HL-60 (cell line): ENCODE measurements around the gene AIF1L.

Experiments used
- DNase-seq, 2 experiments: peaks; one replicate each; pipeline ENCODE4 v3.0.0-alpha.2; 2010 to 2020; ENCODE audit warnings: low read depth in 1 of 2, low spot score in 1 of 2
- H3K27ac ChIP-seq: fragments of 250-450 bp; sonication (Bioruptor Pico); replicated peaks from 2 replicates; pipeline ENCODE4 v1.5.1; 2020; ENCODE audit warnings: mild to moderate bottlenecking, moderate library complexity
- H3K27me3 ChIP-seq: fragments of 250-450 bp; sonication (Bioruptor Pico); 2 replicates; pipeline ENCODE4 v1.5.1; 2021; ENCODE audit warnings: mild to moderate bottlenecking, moderate library complexity; ENCODE audit not compliant: insufficient read depth, poor library complexity, severe bottlenecking
- H3K4me3 ChIP-seq: replicated peaks from 2 replicates; pipeline ENCODE4 v1.5.1; 2011; ENCODE audit warnings: mild to moderate bottlenecking, control low read depth, low read length; ENCODE audit not compliant: insufficient read depth
- GABPA ChIP-seq: IDR thresholded peaks from 2 replicates; pipeline ENCODE4 v1.6.1; 2012; ENCODE audit warnings: low read depth
- POLR2AphosphoS5 ChIP-seq: IDR thresholded peaks from 2 replicates; pipeline ENCODE4 v1.6.1; 2012; ENCODE audit warnings: low read depth
- SPI1 ChIP-seq: IDR thresholded peaks from 2 replicates; pipeline ENCODE4 v1.6.1; 2012; ENCODE audit warnings: low read depth, mild to moderate bottlenecking, borderline replicate concordance
- TF ChIP-seq, protein P1 (sequence below): IDR thresholded peaks from 2 replicates; pipeline ENCODE4 v1.6.1; 2012; ENCODE audit warnings: low read depth; ENCODE audit not compliant: insufficient replicate concordance
- TF ChIP-seq, protein P2 (sequence below): IDR thresholded peaks from one replicate; pipeline ENCODE4 v1.5.1; 2011; ENCODE audit warnings: low read length, control low read depth, inconsistent platforms; ENCODE audit not compliant: insufficient read depth

Gene AIF1L

DNA sequence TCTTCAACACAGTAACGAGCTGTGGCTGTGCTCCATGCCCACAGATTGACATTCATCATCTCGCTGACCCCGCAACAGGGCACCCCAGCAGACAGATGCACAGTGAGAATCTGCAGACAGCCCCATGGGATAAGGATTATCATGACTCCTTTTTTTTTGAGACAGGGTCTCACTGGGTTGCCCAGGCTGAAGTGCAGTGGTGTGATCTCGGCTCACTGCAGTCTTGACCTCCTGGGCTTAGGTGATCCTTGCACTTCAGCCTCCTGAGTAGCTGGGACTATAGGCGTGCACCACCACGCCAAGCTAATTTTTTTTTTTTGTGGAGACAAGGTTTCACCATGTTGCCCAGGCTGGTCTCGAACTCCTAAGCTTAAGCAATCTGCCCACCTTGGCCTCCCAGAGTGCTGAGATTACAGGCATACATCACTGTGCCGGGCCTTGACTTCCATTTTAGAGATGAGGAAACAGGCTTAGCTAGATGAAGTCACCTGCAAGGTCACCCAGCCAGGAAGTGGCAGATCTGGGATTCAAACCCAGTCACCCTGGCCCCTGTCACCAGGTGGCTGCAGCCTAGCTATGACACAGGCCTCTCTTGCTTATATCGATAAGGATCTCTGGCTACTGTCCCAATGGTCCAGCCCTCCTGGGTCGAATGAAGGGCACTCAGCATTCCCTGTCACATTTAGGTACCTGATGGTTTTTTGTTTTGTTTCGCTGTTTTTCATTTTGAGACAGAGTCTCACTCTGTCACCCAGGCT, 5.1 kb downstream of the AIF1L start:
- DNase-seq = no peak
- Histone ChIP-seq H3K27me3 (peaks cover 14% of the 10 kb centered on the region), H3K4me3 (no peak overlapping the region), H3K27ac (no peak overlapping the region)
- TF ChIP-seq, protein P1, sequence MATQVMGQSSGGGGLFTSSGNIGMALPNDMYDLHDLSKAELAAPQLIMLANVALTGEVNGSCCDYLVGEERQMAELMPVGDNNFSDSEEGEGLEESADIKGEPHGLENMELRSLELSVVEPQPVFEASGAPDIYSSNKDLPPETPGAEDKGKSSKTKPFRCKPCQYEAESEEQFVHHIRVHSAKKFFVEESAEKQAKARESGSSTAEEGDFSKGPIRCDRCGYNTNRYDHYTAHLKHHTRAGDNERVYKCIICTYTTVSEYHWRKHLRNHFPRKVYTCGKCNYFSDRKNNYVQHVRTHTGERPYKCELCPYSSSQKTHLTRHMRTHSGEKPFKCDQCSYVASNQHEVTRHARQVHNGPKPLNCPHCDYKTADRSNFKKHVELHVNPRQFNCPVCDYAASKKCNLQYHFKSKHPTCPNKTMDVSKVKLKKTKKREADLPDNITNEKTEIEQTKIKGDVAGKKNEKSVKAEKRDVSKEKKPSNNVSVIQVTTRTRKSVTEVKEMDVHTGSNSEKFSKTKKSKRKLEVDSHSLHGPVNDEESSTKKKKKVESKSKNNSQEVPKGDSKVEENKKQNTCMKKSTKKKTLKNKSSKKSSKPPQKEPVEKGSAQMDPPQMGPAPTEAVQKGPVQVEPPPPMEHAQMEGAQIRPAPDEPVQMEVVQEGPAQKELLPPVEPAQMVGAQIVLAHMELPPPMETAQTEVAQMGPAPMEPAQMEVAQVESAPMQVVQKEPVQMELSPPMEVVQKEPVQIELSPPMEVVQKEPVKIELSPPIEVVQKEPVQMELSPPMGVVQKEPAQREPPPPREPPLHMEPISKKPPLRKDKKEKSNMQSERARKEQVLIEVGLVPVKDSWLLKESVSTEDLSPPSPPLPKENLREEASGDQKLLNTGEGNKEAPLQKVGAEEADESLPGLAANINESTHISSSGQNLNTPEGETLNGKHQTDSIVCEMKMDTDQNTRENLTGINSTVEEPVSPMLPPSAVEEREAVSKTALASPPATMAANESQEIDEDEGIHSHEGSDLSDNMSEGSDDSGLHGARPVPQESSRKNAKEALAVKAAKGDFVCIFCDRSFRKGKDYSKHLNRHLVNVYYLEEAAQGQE = no peak
- TF ChIP-seq GABPA = no peak
- TF ChIP-seq, protein P2, sequence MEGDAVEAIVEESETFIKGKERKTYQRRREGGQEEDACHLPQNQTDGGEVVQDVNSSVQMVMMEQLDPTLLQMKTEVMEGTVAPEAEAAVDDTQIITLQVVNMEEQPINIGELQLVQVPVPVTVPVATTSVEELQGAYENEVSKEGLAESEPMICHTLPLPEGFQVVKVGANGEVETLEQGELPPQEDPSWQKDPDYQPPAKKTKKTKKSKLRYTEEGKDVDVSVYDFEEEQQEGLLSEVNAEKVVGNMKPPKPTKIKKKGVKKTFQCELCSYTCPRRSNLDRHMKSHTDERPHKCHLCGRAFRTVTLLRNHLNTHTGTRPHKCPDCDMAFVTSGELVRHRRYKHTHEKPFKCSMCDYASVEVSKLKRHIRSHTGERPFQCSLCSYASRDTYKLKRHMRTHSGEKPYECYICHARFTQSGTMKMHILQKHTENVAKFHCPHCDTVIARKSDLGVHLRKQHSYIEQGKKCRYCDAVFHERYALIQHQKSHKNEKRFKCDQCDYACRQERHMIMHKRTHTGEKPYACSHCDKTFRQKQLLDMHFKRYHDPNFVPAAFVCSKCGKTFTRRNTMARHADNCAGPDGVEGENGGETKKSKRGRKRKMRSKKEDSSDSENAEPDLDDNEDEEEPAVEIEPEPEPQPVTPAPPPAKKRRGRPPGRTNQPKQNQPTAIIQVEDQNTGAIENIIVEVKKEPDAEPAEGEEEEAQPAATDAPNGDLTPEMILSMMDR = no peak
- no peak for TF ChIP-seq SPI1
- no peak for TF ChIP-seq POLR2AphosphoS5

DNA sequence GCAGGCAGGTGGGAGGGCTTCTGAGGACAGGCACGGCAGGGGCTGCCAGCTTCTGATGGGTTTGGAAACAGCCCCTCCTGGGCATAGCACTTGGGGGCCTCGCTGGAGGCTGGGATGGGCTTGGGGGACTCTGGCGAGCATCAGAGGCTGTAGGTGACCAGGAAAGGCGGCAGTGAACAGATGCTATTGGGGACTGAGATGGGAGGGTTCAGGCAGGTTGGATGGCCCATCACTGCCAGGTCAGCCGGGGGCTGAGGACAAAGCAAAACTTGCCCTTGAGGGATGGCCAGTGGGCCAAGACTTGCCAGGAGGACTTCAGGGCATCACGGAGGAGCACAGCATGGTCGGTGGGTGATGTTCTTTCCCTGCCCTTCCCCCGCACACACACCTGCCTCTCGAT, 6.7 kb downstream of the AIF1L start:
- no peak for DNase-seq
- H3K4me3 ChIP-seq = no peak overlapping the region
- H3K27me3 ChIP-seq = no peaks in the 10 kb centered on the region
- TF ChIP-seq GABPA = no peak
- no peak for TF ChIP-seq POLR2AphosphoS5
- TF ChIP-seq, protein P2 = no peak
- TF ChIP-seq, protein P1 = no peak
- no peak for TF ChIP-seq SPI1
- H3K27ac ChIP-seq = no peak overlapping the region

DNA sequence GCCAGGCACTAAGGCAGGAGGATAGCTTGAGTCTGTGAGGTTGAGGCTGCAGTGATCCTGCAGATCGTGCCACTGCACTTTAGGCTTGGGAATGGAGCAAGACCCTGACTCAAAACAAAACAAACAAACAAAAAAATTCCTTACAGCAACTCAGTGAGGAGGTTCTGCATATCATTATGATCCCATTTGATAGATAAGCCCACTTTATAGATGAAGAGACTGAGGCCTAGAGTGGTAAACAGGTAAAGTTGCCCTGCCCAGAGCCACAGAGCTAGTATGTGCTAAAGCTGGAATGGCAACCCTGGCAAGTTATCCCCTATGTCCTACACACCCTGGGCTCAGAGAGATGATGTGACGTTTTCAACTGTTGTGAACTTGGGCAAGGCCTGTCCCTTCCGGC, 7.2 kb downstream of the AIF1L start:
- Histone ChIP-seq H3K27ac (no peak overlapping the region), H3K4me3 (no peak overlapping the region), H3K27me3 (no peaks in the 10 kb centered on the region)
- no peak for DNase-seq
- TF ChIP-seq, protein P2 = no peak
- TF ChIP-seq, protein P1 = no peak
- no peak for TF ChIP-seq POLR2AphosphoS5
- no peak for TF ChIP-seq SPI1
- no peak for TF ChIP-seq GABPA
